Spinal cord (tissue), 10 donors: ENCODE measurements around the gene GRIK4. TPM values are rescaled to one million over a fixed set of nuclear protein-coding genes. Genes with fewer than 3 reads are reported as not detected.

Experiments
- DNase-seq, 6 donors: peaks; one replicate each; pipeline versions ENCODE4 v3.0.0 to v3.0.0-alpha.2; 2013 to 2015; ENCODE audit warnings: low spot score in 6 of 6, low read depth in 4 of 6
- H3K27ac ChIP-seq: one replicate; pipeline ENCODE4 v1.5.1; 2013; ENCODE audit warnings: low read depth, low read length, control low read depth
- H3K27me3 ChIP-seq: one replicate; pipeline ENCODE4 v1.6.1; 2013; ENCODE audit warnings: low read length; ENCODE audit not compliant: control insufficient read depth, insufficient read depth
- H3K36me3 ChIP-seq: one replicate; pipeline ENCODE4 v1.6.1; 2013; ENCODE audit warnings: low read length; ENCODE audit not compliant: control insufficient read depth, insufficient read depth
- H3K4me1 ChIP-seq: one replicate; pipeline ENCODE4 v1.6.1; 2013; ENCODE audit warnings: low read length; ENCODE audit not compliant: control insufficient read depth, insufficient read depth
- H3K4me3 ChIP-seq: one replicate; pipeline ENCODE4 v1.5.1; 2013; ENCODE audit warnings: low read depth, low read length, control low read depth
- H3K9me3 ChIP-seq: one replicate; pipeline ENCODE4 v1.6.1; 2013; ENCODE audit warnings: low read length; ENCODE audit not compliant: control insufficient read depth, insufficient read depth
- WGBS: methylation state at CpG from one replicate; pipeline ENCODE4 v1.1.5; 2013; ENCODE audit warnings: missing lambda C conversion rate; ENCODE audit not compliant: insufficient coverage; 5-methylcytosine and 5-hydroxymethylcytosine counted together
- polyA plus RNA-seq, 2 donors: library from polyadenylated mRNA; unstranded; fragments of 120-200 nt; gene quantifications; one replicate each; pipeline ENCODE4 v1.2.1, GENCODE V29; 2013; ENCODE audit not compliant: insufficient read length in 2 of 2
- total RNA-seq, 2 donors: library from RNA; depleted of rRNA in 1 of 2; stranded (reverse); fragments of 120-200 nt in 1 of 2; fragments of >200 nt in 1 of 2; gene quantifications; one replicate each; pipeline versions ENCODE4 v1.2.3 to v1.2.4, GENCODE V29; 2013 to 2014
- donor health status: healthy.

GRIK4 gene
- total and polyA plus RNA-seq, 4 donors, result 5.2 to 23.2 (median 12.3) TPM

DNA sequence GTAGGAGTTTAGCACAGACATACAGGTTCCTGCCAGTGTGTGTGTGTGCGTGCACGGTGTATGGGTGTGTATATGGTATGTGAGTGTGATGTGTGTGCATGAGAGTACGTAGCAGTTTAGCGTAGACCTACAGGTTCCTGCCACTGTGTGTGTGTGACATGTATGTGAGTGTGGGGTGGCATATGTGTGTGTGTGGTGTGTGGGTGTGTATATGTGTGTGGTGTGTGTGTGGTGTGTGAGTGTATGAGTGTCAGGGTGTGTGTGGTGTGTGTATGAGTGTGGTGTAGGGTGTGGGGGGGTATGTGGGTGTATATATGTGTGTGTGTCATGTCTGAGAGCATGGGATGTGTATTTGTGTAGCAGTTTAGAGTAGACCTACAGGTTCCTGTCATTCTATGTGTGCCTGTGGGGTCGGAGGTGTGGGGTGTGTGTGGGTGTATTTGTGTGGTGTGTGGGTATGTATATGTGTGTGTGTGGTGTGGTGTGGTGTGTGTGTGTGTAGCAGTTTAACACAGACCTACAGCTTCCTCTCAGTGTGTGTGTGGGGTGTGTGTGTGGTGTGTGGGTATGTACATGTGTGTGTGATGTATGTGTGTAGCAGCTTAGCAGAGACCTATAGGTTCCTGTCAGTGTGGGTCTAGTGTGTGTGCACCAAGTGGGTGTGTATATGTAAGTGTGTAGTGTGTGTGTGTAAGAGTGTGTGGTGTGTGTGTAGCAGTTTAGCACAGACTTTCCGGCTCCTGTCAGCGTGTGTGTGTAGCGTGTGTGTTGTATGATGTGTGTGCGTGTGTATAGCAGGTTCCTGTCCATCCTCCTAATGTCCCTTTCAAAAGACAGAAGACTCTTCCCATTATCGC is 480.5 kb downstream of the GRIK4 start:
- Histone ChIP-seq H3K9me3 (no peaks in the 10 kb centered on the region), H3K4me1 (no peaks in the 10 kb centered on the region), H3K27me3 (no peaks in the 10 kb centered on the region), H3K36me3 (no peaks in the 10 kb centered on the region), H3K4me3 (no peak overlapping the region), H3K27ac (no peak overlapping the region)
- no peak for DNase-seq
- 96% methylated on average over 5 of the region's 10 CpGs for WGBS

DNA sequence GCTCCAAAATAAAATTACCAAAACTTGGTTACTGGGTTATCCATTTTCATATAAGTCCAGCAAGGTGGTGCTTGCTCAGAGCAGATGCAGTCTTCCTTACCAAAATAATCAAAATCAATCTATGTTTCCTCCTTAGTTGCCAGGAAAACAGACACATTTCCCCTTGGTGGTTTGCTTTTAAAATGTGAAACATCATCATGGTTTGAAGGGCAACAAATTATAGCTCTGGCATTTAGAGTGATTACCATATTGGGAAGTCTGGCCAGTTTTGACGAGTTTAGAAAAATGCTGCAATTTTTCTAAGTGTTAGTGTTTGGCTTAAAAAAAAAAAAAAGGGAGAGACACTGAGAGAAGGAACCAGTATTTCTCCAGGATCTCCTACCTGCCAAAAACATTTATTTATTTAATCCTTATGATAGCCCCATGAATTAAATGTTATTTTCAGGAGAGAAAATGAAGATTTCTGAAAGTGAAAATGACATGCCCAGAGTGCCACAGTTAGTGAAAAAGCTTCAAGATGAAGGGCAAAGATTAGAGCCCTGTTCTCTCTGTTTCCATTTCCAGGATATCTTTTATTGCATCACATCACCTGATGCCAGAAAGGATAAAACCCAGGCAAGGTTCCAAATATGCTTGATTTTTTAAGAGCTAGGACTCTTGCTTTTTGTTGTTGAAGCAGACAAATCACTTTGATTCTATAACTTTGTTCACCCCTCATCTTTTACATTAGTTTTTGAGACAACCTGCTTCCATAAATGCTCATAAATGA is 482.7 kb downstream of the GRIK4 start:
- Histone ChIP-seq H3K36me3 (no peaks in the 10 kb centered on the region), H3K27me3 (no peaks in the 10 kb centered on the region), H3K4me3 (no peak overlapping the region), H3K27ac (no peak overlapping the region), H3K9me3 (no peaks in the 10 kb centered on the region), H3K4me1 (no peaks in the 10 kb centered on the region)
- no CpG with 5 or more reads among the region's 1 CpG for WGBS
- DNase-seq, result no peak

DNA sequence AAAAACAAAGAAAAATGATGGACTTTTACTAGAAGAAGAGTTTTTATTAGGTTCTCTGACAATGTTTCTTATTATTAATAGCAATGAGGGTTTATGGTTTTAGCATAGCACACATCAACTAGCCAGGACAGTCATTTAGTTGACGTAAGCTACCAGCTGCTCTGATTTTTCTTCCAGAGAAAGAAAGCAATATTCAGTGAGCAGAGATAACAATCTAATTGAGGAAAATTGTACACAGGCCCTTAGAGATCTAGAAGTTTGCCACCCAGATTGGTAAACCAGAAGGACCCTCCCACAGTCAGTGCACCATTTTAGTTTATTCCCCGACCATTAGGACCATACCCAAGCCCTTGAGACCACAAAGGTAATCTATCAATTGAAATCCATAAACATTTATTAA is 483.6 kb downstream of the GRIK4 start:
- Histone ChIP-seq H3K9me3 (no peaks in the 10 kb centered on the region), H3K36me3 (no peaks in the 10 kb centered on the region), H3K27me3 (no peaks in the 10 kb centered on the region), H3K27ac (no peak overlapping the region), H3K4me1 (no peaks in the 10 kb centered on the region), H3K4me3 (no peak overlapping the region)
- WGBS, result no CpG with 5 or more reads among the region's 2 CpGs
- DNase-seq, result no peak

DNA sequence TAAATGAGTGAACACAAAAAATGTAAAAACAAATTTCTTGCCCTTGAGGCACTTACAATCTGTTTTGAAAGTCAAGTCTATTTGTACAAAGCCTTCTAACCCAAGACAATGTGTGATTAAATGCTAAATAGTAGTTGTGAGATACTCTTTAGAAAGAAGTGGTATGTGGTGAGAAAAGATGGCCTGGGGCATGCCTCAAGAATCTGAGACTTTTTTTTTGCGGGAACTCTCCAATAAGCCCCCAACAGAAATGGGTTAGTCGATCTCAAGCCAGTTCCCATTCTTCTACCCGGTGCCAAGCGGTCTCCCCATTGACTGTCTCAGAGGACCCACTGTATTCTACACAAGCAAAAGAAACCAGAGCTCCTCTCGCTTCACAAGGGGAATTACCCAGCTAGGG is 485.4 kb downstream of the GRIK4 start:
- 95% methylated on average over 3 of the region's 5 CpGs for WGBS
- Histone ChIP-seq H3K9me3 (no peaks in the 10 kb centered on the region), H3K27me3 (no peaks in the 10 kb centered on the region), H3K36me3 (no peaks in the 10 kb centered on the region), H3K27ac (no peak overlapping the region), H3K4me3 (no peak overlapping the region), H3K4me1 (no peaks in the 10 kb centered on the region)
- no peak for DNase-seq

DNA sequence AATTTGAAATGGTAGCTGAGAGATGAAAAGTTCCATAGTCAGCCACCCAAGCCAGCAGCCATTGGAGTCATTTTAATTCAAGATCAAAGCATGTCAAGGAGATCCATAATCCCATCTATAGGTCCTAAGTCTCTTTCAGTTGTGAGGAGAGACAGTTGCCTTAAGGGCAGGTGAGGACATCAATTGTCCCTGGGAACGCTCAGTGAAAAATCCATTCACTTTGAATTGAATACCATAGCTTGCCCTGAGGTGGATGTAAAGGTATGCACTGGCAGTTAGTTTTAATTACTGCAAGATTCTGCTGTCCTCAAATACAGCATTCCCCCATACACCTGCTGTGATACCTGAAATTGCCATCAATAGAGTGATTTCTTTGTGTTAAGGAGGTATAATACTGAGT is 487.0 kb downstream of the GRIK4 start:
- Histone ChIP-seq H3K27me3 (no peaks in the 10 kb centered on the region), H3K9me3 (no peaks in the 10 kb centered on the region), H3K27ac (no peak overlapping the region), H3K4me3 (no peak overlapping the region), H3K4me1 (no peaks in the 10 kb centered on the region), H3K36me3 (no peaks in the 10 kb centered on the region)
- no peak for DNase-seq
- whole genome bisulfite sequencing, result no CpG with 5 or more reads among the region's 1 CpG

DNA sequence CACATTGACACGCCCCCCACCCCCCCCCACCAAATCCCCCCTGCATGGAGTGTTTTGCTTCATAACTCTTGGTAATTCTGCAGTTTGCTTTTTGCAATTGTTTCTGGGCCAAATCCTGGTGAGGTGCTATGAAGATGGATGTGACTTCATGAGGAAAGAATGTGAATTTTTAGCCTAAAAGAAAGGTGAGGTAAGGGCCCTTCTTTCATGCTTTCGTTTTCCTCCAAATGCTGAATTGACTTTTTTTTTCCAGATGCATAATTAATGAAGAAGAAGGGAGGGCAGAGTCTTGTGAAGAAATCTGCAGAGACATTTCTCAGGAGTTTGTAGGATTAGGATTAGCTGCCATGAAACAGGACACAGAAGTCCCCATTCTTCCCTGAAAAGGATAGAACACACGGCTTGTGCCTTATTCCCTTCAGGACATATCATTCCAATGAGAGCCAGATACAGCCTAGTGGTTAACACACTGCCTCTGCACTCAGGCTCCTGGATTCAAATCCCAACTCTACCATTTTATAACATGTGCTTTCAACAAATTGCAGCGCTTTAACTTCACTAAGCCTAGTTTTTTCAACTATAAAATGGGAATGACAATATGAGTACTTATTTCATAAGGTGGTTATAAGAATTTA is 492.8 kb downstream of the GRIK4 start:
- Histone ChIP-seq H3K4me1 (no peaks in the 10 kb centered on the region), H3K27me3 (no peaks in the 10 kb centered on the region), H3K9me3 (no peaks in the 10 kb centered on the region), H3K27ac (no peak overlapping the region), H3K4me3 (no peak overlapping the region), H3K36me3 (no peaks in the 10 kb centered on the region)
- no peak for DNase-seq
- 54% methylated on average over 1 of the region's 4 CpGs for WGBS

DNA sequence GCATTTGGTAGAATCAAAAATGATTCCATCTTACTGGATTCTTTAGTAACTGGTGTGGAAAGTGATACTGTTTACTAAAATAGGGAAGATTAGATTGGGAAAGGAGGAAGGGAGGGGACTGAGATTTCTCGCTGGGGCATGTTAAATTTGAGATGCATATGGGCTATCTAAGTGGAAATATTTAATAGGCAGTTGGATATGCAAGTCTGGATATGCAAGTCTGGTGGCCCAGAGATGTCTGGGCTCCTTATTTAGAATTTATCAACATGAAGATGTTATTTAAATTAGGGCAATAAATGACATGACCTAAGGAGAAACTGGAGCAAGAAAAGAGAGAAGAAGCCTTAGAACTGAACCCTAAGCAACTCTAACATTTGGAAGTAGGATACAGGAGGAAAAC is 495.4 kb downstream of the GRIK4 start:
- Histone ChIP-seq H3K4me1 (no peaks in the 10 kb centered on the region), H3K27ac (no peak overlapping the region), H3K27me3 (no peaks in the 10 kb centered on the region), H3K36me3 (no peaks in the 10 kb centered on the region), H3K4me3 (no peak overlapping the region), H3K9me3 (no peaks in the 10 kb centered on the region)
- no peak for DNase-seq
- 100% methylated on average over 1 of the region's 1 CpG for WGBS

DNA sequence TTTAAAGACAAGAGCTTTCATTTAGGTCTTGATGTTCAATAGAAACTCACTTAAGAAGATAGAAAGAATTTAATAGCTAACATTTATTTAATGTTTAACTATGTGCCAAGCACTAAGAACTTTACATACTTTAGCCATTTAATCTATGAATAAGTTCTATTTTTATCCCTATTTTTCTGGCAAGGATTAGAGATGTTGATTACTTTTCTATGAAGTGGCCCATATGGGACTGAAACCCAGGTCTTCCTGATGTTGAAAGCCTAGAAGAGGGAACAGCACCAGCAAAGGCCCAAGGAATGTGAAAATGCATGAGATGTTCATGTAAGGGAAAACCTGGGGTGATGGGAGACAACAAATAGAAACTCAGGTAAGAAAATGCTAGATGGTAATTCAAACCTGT is 497.0 kb downstream of the GRIK4 start:
- no peak for DNase-seq
- no peaks in the 10 kb centered on the region for H3K36me3 ChIP-seq

DNA sequence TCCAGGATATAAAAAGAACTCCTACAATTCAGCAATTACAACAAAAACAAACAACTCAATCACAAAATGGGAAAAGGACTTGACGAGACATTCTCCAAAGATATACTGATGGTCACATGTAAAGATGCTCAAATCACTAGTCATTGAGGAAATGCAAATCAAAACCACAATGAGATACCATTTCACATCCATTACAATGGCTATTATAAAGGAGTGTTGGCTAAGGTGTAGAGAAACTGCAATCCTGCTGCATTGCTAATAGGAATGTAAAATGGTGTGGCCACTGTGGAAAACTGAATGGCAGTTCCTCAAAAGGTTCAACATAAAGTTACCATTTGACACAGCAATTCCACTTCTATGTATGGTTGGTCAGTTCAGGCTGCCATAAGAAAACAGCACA is 500.5 kb downstream of the GRIK4 start:
- WGBS, result no CpG with 5 or more reads among the region's 1 CpG
- H3K4me1 ChIP-seq, result no peaks in the 10 kb centered on the region
- H3K36me3 ChIP-seq, result no peaks in the 10 kb centered on the region
- H3K4me3 ChIP-seq, result no peak overlapping the region
- H3K9me3 ChIP-seq, result no peaks in the 10 kb centered on the region
- H3K27me3 ChIP-seq, result no peaks in the 10 kb centered on the region
- H3K27ac ChIP-seq, result no peak overlapping the region
- no peak for DNase-seq

More for the DNA sequence above, 497.0 kb downstream of the GRIK4 start:
- no peaks in the 10 kb centered on the region for H3K27me3 ChIP-seq
- H3K9me3 ChIP-seq, result no peaks in the 10 kb centered on the region
- H3K27ac ChIP-seq, result no peak overlapping the region
- H3K4me1 ChIP-seq, result no peaks in the 10 kb centered on the region
- H3K4me3 ChIP-seq, result no peak overlapping the region
